ENCODE measurements around the gene ICE2. TPM values are rescaled to one million over a fixed set of nuclear protein-coding genes. Genes with fewer than 3 reads are reported as not detected.

The ICE2 gene
- total and polyA plus RNA-seq, 4 donors, result 10.0 to 67.5 (median 23.6) TPM

DNA sequence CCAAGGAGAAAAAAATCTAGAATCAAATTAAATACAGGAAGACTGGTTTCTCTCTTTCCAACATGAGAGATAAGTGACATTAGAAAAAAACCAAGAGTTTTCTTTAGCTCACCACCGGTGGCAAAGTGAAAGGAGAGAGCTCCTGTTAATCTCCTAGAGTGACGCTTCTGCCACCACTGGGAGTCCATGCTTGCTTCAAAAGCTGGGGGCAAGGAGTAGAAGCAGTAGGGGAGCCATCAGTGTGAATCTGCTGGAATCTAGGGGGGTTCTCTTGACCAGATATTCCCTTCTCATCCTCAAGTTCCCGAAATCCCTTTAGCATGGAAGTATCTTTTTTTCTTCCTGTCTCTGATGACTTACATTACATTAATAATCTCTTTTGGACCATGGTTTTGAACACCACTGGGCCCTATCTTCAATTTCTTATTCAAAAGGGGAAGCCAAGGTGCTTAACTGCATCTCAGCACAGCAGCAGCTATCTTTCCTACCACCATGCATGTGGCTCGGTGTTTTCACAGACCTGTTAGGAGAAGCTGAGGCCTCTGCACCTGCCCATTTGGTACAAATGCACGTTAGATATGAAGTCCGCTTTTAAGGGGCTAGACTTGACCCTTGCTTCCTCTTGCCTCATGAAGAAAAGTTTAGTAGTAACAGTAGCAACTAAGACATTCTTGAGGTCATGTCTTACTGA is 6.6 kb upstream of the ICE2 start:
- DNase-seq (no peak), ATAC-seq (ENCODE audit: insufficient read depth, low FRiP score) (no peak)
- Histone ChIP-seq H3K4me1 (ENCODE audit: control insufficient read depth in 5 of 5, insufficient read depth in 5 of 5, low read length in 5 of 5) (no peaks in the 10 kb centered on the region), H3K36me3 (ENCODE audit: control insufficient read depth in 4 of 4, insufficient read depth in 4 of 4, low read length in 4 of 4) (peaks cover 0 to 2% (median under 1%) of the 10 kb centered on the region in 4 donors), H3K4me3 (no peak overlapping the region), H3K9me3 (ENCODE audit: control insufficient read depth in 4 of 4, insufficient read depth in 3 of 4, low read length in 3 of 4) (no peaks in the 10 kb centered on the region), H3K9ac (ENCODE audit: insufficient read depth in 1 of 2, low read length in 2 of 2) (no peak overlapping the region), H3K27me3 (ENCODE audit: control insufficient read depth in 3 of 3, insufficient read depth in 3 of 3, low read length in 2 of 3) (no peaks in the 10 kb centered on the region), H3K27ac (ENCODE audit: low read depth in 1 of 2, low read length in 1 of 2) (no peak overlapping the region)
- TF ChIP-seq, protein P1, sequence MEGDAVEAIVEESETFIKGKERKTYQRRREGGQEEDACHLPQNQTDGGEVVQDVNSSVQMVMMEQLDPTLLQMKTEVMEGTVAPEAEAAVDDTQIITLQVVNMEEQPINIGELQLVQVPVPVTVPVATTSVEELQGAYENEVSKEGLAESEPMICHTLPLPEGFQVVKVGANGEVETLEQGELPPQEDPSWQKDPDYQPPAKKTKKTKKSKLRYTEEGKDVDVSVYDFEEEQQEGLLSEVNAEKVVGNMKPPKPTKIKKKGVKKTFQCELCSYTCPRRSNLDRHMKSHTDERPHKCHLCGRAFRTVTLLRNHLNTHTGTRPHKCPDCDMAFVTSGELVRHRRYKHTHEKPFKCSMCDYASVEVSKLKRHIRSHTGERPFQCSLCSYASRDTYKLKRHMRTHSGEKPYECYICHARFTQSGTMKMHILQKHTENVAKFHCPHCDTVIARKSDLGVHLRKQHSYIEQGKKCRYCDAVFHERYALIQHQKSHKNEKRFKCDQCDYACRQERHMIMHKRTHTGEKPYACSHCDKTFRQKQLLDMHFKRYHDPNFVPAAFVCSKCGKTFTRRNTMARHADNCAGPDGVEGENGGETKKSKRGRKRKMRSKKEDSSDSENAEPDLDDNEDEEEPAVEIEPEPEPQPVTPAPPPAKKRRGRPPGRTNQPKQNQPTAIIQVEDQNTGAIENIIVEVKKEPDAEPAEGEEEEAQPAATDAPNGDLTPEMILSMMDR (IDR thresholded peaks at IDR 0.05; ENCODE audit: control extremely low read depth, extremely low read depth), result no peak
- WGBS, 2 donors, result 79 to 82% methylated on average over 6 of the region's 6 CpGs

DNA sequence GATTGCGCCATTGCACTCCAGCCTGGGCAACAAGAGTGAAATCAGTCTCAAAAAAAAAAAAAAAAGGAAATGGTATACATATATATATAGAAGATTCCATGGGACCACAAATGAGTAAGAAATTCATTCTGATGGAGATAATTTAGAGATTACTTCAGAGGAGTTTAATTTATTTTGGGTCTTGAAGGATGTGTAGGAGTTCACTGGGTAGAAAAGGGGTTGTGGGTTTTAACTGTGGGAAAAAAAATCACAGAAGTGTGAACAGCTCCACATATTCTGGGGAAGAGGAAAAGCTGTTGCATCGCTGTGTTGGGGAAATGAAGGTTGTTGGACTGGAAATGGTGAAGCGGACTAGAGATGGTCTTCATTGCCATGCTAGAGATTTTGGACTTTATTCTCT is 4.1 kb upstream of the ICE2 start:
- peaks cover 0 to 2% (median under 1%) of the 10 kb centered on the region in 4 donors for H3K36me3 ChIP-seq (ENCODE audit: control insufficient read depth in 4 of 4, insufficient read depth in 4 of 4, low read length in 4 of 4)
- TF ChIP-seq, protein P1 (IDR thresholded peaks at IDR 0.05; ENCODE audit: control extremely low read depth, extremely low read depth), result no peak
- 95 to 97% methylated on average over 3 of the region's 3 CpGs for WGBS, 2 donors
- no peak overlapping the region for H3K27ac ChIP-seq (ENCODE audit: low read depth in 1 of 2, low read length in 1 of 2)
- no peaks in the 10 kb centered on the region for H3K27me3 ChIP-seq (ENCODE audit: control insufficient read depth in 3 of 3, insufficient read depth in 3 of 3, low read length in 2 of 3)
- peaks cover 0 to 9% (median 3%) of the 10 kb centered on the region in 5 donors for H3K4me1 ChIP-seq (ENCODE audit: control insufficient read depth in 5 of 5, insufficient read depth in 5 of 5, low read length in 5 of 5)
- H3K9me3 ChIP-seq (ENCODE audit: control insufficient read depth in 4 of 4, insufficient read depth in 3 of 4, low read length in 3 of 4), result no peaks in the 10 kb centered on the region
- H3K9ac ChIP-seq (ENCODE audit: insufficient read depth in 1 of 2, low read length in 2 of 2), result no peak overlapping the region
- DNase-seq, result no peak
- ATAC-seq (ENCODE audit: insufficient read depth, low FRiP score), result no peak
- no peak overlapping the region for H3K4me3 ChIP-seq

DNA sequence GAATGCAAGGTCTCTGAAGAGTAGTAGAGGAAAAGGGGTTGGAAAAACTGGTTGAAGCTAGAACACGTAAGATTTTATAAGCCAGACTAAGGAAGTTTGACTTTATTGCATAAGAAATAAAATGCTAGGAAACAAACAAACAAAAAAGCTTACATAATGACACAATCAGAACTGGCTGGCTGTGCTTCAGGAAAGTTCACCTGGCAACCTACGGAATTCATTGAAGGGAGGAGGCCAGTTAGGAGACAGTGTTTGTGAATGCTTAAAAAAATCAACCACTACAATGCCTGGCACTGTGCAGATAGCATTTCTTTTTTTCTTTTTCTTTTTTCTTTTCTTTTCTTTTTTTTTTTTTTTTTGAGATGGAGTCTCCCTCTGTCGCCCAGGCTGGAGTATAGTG is 1.9 kb upstream of the ICE2 start:
- no peaks in the 10 kb centered on the region for H3K27me3 ChIP-seq (ENCODE audit: control insufficient read depth in 3 of 3, insufficient read depth in 3 of 3, low read length in 2 of 3)
- TF ChIP-seq, protein P1 (IDR thresholded peaks at IDR 0.05; ENCODE audit: control extremely low read depth, extremely low read depth), result no peak
- H3K9ac ChIP-seq (ENCODE audit: insufficient read depth in 1 of 2, low read length in 2 of 2), result no peak overlapping the region
- no peak overlapping the region for H3K27ac ChIP-seq (ENCODE audit: low read depth in 1 of 2, low read length in 1 of 2)
- no peak overlapping the region for H3K4me3 ChIP-seq
- no peak for DNase-seq
- H3K9me3 ChIP-seq (ENCODE audit: control insufficient read depth in 4 of 4, insufficient read depth in 3 of 4, low read length in 3 of 4), result no peaks in the 10 kb centered on the region
- 85 to 88% methylated on average over 3 of the region's 3 CpGs for WGBS, 2 donors
- H3K4me1 ChIP-seq (ENCODE audit: control insufficient read depth in 5 of 5, insufficient read depth in 5 of 5, low read length in 5 of 5), result peaks cover 0 to 26% (median 11%) of the 10 kb centered on the region in 5 donors
- peaks cover 0 to 4% (median 2%) of the 10 kb centered on the region in 4 donors for H3K36me3 ChIP-seq (ENCODE audit: control insufficient read depth in 4 of 4, insufficient read depth in 4 of 4, low read length in 4 of 4)
- ATAC-seq (ENCODE audit: insufficient read depth, low FRiP score), result no peak

All from lung (tissue), 12 donors.